Measurements from ENCODE around the gene CDK2AP2.
"Not testable (repeated sequence)": the region's sequence is repeated elsewhere in the genome, so short reads cannot be mapped to it uniquely, and the experiment has no call there.

The CDK2AP2 gene, protein sequence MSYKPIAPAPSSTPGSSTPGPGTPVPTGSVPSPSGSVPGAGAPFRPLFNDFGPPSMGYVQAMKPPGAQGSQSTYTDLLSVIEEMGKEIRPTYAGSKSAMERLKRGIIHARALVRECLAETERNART

GRCh38 chr11:67507864-67508485, at the start of gene CDK2AP2:
TSS of gene CDK2AP2 (minus strand) at chr11:67508162. CDS start at chr11:67508082, 80 bp downstream.
- peak; percentile 94 for DNase-seq (ENCODE audit: low read depth)

GRCh38 chr11:67556244-67556643, 48.3 kb upstream of the CDK2AP2 start:
- no peak for DNase-seq (ENCODE audit: low read depth)

- DNase-seq (ENCODE audit: low read depth), result not testable (repeated sequence)
Observed at GRCh38 chr11:67551697-67552096, 43.7 kb upstream of the CDK2AP2 start.

GRCh38 chr11:67551127-67551526, 43.2 kb upstream of the CDK2AP2 start:
- no peak for DNase-seq (ENCODE audit: low read depth)

GRCh38 chr11:67548555-67549110, 40.7 kb upstream of the CDK2AP2 start:
- DNase-seq (ENCODE audit: low read depth), result no peak

DNA sequence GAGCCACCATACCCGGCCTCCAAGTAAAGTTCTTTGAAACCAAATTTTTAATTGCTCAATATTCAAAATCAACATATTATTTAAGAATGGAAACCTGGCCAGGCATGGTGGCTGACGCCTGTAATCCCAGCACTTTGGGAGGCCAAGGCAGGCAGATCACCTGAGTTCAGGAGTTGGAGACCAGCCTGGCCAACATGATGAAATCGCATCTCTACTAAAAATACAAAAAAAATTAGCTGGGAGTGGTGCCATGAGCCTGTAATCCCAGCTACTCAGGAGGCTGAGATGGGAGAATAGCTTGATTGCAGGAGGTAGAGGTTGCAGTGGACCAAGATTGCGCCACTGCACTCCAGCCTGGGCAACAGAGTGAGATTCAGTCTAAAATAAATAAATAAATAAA, 40.1 kb upstream of the CDK2AP2 start:
- DNase-seq (ENCODE audit: low read depth), result not testable (repeated sequence)

DNA sequence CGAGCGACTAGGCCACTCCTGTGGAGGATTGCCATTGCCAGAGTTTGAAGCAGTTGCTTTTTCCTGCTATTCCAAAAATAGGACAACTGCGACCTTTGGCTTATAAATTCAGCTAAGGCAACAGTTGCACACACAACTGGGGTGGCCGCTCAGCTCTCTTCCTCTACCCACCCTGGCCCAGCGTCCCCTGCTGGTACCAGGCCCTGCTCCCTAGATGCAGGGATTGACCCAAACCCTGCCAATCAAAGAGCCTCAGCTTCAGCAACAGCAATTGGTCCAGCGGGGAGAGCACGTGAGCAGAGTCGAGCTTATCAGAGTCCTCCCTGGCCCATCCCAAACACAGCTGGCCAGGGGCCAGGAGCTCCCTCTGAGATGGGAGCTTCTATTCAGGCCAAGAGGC, 37.3 kb upstream of the CDK2AP2 start:
- no peak for DNase-seq (ENCODE audit: low read depth)

DNA sequence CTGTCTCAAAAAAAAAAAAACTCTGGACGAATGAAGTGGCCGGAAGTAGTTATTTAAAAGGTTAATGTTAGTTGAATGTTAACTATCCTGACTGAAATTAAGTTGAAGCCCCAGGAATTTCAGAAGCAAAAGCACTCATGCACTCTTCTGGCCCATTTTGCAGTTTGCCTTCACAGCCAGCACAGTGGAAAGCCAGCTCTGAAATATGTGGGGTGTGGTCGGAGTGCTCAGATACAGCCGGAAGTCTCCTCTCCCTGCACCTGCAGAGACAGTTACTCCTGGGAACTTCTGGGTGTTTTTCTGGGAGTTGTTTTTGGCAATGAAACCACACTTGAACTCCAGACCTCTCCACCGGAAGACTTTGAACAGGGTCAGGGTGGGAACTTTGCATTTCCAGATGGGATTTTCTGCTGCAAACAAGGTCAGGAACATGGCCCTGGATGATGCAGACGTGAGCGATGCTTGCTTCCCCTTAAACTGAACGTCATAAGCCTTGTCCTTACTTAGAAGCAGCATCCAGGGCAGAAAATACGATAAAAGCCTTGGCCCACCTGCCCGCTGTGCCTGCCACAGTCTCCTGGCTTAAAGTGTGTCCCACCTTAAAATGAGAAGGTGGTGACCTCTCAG, 36.8 kb upstream of the CDK2AP2 start:
- no peak for DNase-seq (ENCODE audit: low read depth)

DNA sequence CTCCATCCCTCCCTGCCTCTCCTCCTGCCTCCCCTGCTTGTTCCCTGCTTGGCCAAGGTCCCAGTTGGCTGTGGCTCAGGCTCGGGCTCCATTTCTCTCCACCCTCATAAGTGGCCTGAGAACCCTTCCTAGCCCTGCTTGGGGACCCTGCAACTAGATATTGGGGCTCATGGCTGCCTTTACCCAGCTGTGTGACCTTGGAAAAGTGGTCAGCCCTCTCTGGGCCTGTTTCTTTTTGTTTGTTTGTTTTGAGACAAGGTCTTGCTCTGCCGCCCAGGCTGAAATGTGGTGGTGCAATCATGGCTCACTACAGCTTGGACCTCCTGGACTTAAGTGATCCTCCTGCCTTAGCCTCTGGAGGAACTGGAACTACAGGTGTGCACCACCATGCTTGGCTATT, 35.6 kb upstream of the CDK2AP2 start:
- no peak for DNase-seq (ENCODE audit: low read depth)

DNA sequence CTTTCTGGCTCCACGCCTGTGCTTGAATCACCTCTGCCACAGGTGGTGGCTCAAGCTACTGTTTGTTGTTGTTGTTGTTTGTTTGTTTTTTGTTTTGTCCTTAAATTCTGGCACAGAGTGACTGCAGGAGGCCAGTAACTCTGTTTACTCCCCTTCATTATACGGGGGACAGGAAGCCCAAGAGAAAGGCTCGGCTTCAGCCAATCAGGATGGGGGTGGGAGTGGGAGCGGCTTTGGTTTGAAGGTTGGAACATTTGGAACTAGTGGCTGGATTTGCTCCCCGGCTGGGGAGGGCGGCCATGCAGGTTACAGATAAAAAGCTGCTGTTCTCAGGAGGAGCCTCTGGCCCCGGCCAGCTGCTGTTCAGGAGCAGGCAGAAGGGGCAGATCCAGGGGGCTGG, 35.0 kb upstream of the CDK2AP2 start:
- no peak for DNase-seq (ENCODE audit: low read depth)

DNA sequence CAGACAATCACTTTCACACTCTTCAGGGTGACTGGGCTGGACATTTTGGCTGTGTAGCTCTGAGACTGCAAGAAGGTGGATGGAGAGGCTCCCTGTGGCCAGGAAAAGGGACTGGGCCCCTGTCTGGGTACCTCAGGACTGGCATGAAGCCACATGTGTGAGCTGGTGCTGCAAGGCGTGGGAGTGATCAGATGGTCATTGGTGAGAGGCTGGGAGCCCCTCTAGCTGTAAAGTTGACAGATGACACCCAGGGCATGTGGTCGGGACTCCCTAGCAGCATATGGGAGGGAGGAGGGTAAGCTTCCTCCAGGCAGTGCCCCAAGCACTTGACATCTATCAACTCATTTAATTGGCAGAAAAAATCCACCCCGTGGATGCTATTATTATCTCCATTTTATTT, 34.2 kb upstream of the CDK2AP2 start:
- no peak for DNase-seq (ENCODE audit: low read depth)

- no peak for DNase-seq (ENCODE audit: low read depth)
Observed at GRCh38 chr11:67541198-67541597, 33.2 kb upstream of the CDK2AP2 start.

DNA sequence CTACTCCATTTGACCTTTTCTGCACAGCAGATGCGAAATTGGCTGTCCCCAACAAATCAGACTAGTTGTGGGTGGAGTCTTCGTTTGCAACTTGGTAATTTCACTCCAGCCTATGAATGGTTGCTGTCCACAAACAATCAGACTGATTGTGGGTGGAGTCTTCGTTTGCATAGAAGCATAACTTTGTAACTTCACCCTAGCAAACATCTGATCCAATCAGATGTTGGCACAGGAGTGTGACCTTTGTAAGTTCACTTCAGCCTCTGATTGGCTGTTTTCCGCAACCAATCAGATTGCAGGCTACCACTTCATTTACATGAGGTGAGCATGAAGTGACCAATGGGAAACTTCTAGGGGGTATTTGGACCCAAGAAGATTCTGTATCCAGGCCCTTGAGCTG, 31.6 kb upstream of the CDK2AP2 start:
- DNase-seq (ENCODE audit: low read depth), result no peak

DNA sequence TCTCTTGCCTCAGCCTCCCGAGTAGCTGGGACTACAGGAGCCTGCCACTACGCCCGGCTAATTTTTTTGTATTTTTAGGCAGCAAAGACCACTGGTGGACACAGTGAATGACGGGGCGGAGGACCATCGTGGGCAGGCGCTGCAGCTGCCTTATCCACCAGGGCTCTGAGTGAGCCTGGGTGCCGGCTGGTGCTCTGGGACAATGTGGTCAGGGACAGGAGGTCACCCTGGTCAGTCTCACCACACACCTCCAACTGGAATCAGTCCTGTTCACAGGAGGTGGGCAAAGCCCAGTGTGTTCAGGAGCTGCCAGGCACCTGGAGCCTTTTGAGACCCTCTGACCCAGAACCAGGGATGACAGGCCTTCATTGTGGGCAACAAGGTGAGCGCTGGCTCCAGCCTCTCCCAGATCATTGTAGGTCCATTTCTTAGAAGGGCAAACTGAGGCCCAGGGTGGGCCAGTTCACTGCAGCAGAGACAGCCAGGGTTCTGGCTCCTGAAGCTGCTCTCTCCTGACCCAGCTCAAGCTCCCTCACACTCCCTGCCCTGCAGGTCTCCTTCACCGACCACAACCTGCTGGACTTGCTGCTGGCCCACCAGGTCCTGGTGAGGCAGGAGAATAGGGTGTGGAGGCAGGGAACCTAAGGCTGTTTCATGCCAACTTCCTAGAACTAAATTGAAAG, 31.0 kb upstream of the CDK2AP2 start:
- DNase-seq (ENCODE audit: low read depth), result no peak

DNA sequence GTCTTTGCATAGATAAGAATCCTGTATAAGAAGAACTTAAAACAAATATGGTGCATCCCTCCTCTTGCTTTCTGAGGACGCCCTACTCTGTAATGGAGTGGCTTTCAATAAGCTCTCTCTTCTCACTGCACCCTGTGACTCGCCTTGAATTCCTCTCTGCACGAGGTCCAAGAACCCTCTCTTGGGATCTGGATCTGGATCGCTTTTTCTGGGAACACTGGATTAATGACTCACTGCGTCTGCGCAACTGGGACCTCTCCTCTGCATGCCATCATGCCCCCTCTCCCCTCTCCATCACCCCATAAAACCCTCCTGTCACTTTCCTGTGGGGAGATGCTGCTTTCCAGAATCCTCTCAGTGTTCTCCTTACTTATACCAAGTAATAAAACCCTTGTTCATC, 30.3 kb upstream of the CDK2AP2 start:
- no peak for DNase-seq (ENCODE audit: low read depth)

GRCh38 chr11:67535561-67535960, 27.6 kb upstream of the CDK2AP2 start:
- DNase-seq (ENCODE audit: low read depth), result no peak

- DNase-seq (ENCODE audit: low read depth), result no peak
Observed at GRCh38 chr11:67534070-67534679, 26.2 kb upstream of the CDK2AP2 start.

GRCh38 chr11:67532889-67533288, 24.9 kb upstream of the CDK2AP2 start:
- no peak for DNase-seq (ENCODE audit: low read depth)

GRCh38 chr11:67530282-67530592, 22.3 kb upstream of the CDK2AP2 start:
- no peak for DNase-seq (ENCODE audit: low read depth)

GRCh38 chr11:67528376-67528775, 20.4 kb upstream of the CDK2AP2 start:
- no peak for DNase-seq (ENCODE audit: low read depth)

- DNase-seq (ENCODE audit: low read depth), result no peak
Observed at GRCh38 chr11:67525275-67525976, 17.5 kb upstream of the CDK2AP2 start.

DNA sequence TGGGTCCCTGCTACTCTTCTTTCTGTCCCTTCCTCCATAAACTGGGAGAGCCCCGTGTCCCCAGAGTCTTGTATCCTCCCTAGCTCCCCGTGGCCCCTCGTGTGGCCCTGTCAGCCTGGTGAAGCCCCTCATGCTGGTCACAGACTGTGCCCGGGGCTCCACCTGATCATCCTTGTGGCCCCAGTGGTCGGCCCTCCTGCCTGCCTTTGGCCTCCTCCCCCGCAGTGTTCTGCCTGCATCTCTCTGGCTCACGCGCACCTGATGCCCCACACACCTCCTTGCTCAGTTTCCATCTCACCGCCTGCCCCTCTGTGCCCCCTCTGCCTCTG, 16.5 kb upstream of the CDK2AP2 start:
- DNase-seq (ENCODE audit: low read depth), result no peak

All from stimulated activated CD8-positive, alpha-beta memory T cell treated with anti-CD3 and anti-CD28 coated beads, Interleukin-12 subunit alpha, Interleukin-12 subunit beta, amount 100 ng/mL, for 1 hour (primary cell).